Activated naive CD4-positive, alpha-beta T cell treated with anti-CD3 and anti-CD28 coated beads for 36 hours (primary cell): ENCODE measurements around the gene ACTL8. TPM values are rescaled to one million over a fixed set of nuclear protein-coding genes. Genes with fewer than 3 reads are reported as not detected.

Experiments
- CTCF ChIA-PET: fragments of 350-600 bp; sonication (Branson Sonifier 250); formaldehyde crosslinking; loops from one replicate; lab custom pipeline; 2021; ENCODE audit warnings: antibody characterized with exemption; lab: Charles Lee
- DNase-seq: peaks from one replicate; pipeline ENCODE4 v3.0.0-alpha.2; 2020
- H3K27ac Mint-ChIP-seq: one replicate; pipeline ENCODE4 v1.8.0; 2021; ENCODE audit warnings: mild to moderate bottlenecking, mixed read lengths
- H3K27me3 Mint-ChIP-seq: one replicate; pipeline ENCODE4 v1.8.0; 2021; ENCODE audit warnings: low read depth, mixed read lengths
- H3K36me3 Mint-ChIP-seq: one replicate; pipeline ENCODE4 v1.8.0; 2021; ENCODE audit warnings: low read depth, mixed read lengths
- H3K4me1 Mint-ChIP-seq: one replicate; pipeline ENCODE4 v1.8.0; 2021; ENCODE audit warnings: low read depth, mixed read lengths
- H3K4me3 Mint-ChIP-seq: one replicate; pipeline ENCODE4 v1.8.0; 2021; ENCODE audit warnings: mild to moderate bottlenecking, moderate library complexity, mixed read lengths
- H3K9me3 Mint-ChIP-seq: one replicate; pipeline ENCODE4 v1.8.0; 2021; ENCODE audit warnings: mixed read lengths
- intact Hi-C: fragments of 100-400 bp; cut with micrococcal nuclease; formaldehyde crosslinking; loops from one replicate; pipeline ENCODE4 v1.15.1; 2023
- total RNA-seq, 2 experiments: library from RNA; stranded (reverse); gene quantifications; one replicate each; pipeline ENCODE4 v1.2.3, GENCODE V29; 2021

ACTL8 gene
- total RNA-seq, 2 experiments from 2014 or later = 0.12 TPM; not detected in 1

DNA sequence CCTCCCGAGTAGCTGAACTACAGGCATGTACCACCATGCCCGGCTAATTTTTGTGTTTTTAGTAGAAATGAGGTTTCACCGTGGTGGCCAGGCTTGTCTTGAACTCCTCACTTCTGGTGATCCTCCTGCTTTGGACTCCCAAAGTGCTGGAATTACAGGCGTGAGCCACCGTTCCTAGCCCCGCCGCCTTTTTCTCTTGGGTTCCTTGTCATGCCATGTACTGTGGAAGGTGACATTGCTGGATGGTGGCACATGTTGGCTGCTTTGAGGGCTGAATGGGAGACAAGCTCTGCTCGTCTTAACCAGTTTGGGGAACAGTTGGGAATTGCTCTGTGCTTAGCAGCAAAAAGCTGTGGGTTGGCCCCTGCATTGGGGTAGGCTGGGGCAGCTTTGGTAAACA is 22.7 kb downstream of the ACTL8 start:
- Mint-ChIP-seq H3K27ac (no peak overlapping the region), H3K9me3 (no peaks in the 10 kb centered on the region), H3K4me1 (no peaks in the 10 kb centered on the region), H3K36me3 (no peaks in the 10 kb centered on the region), H3K4me3 (no peak overlapping the region), H3K27me3 (no peaks in the 10 kb centered on the region)
- intact Hi-C loops = no loop called here
- no peak for DNase-seq
- CTCF ChIA-PET = no interaction called here

DNA sequence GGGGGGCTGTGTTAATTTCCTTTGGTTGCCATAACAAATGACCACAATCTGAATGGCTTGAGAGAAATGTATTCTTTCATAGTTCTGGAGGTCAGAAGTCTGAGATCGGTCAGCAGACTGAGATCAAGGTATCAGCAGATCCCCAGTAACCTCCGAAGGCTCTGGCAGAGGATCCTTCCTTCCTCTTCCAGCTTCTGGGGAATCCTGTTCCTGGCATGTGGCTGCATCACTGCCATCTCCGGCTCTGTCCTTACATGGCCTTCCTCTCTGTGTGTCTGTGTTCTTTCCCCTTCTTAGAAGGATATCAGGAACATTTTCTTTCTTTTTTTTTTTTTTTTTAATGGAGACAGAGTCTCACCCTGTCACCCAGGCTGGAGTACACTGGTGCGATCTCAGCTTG is 25.8 kb downstream of the ACTL8 start:
- Mint-ChIP-seq H3K27me3 (peaks cover 3% of the 10 kb centered on the region), H3K36me3 (no peaks in the 10 kb centered on the region), H3K4me1 (no peaks in the 10 kb centered on the region), H3K27ac (no peak overlapping the region), H3K9me3 (no peaks in the 10 kb centered on the region), H3K4me3 (no peak overlapping the region)
- CTCF ChIA-PET = no interaction called here
- no peak for DNase-seq
- intact Hi-C loops = no loop called here

DNA sequence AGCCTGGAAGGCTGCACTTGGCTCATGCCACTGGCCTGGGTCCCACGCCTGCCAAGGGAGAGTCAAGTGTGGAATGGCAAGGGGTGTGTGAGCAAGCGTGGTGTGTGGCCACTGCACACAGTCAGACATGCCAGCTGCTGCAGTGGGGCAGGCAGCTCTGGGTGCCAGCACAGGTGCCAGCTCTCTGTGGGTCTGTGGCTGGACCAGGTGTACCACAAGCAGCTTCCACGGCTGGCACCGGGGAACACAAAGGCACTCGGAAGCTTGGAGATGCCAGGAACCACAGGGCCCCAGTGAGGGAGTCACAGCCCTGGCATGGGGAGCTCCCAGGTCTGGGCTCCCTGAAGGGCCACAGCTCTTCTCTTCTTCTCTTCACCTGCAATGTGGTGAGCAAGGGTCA is 34.8 kb downstream of the ACTL8 start:
- Mint-ChIP-seq H3K4me3 (no peak overlapping the region), H3K36me3 (no peaks in the 10 kb centered on the region), H3K4me1 (no peaks in the 10 kb centered on the region), H3K27me3 (peaks cover 9% of the 10 kb centered on the region), H3K27ac (no peak overlapping the region), H3K9me3 (no peaks in the 10 kb centered on the region)
- CTCF ChIA-PET = no interaction called here
- DNase-seq = no peak
- intact Hi-C loops = no loop called here

DNA sequence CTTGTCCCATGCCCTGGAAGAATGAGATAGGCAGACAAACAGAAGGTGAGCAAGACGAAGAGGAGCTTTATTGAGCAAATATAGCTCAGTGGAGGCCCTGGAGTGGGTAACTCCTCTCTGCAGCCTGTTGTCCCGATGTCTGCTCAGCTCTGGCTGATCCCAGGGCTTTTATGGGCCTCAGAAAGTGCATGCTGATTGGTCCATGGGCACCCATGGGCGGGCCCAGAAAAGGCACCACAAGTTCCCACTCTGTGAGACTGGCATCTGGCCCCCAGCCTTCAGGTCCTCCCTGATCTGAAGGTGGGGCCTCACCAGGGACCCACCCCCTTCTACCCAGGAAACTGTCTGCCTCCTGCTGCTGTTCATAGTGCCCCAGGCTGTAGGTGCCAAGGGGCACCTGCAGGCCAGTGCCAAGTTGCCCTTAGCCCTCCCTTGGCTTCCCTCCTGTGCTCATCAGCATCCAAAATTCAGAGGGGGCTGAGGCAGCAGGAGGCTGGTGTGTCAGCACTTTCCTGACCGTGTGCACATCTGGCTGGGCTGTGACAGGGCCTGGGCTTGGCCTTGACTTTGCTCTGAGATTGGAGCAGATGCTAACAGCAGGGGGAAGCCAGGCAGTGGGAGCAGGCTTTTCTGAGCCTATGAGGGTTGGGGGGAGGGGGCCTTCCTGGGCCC is 35.4 kb downstream of the ACTL8 start:
- no peaks in the 10 kb centered on the region for H3K4me1 Mint-ChIP-seq
- no peaks in the 10 kb centered on the region for H3K36me3 Mint-ChIP-seq
- H3K4me3 Mint-ChIP-seq = no peak overlapping the region
- intact Hi-C loops = no loop called here
- CTCF ChIA-PET = no interaction called here
- H3K27ac Mint-ChIP-seq = no peak overlapping the region
- no peak for DNase-seq
- peaks cover 9% of the 10 kb centered on the region for H3K27me3 Mint-ChIP-seq
- H3K9me3 Mint-ChIP-seq = no peaks in the 10 kb centered on the region

DNA sequence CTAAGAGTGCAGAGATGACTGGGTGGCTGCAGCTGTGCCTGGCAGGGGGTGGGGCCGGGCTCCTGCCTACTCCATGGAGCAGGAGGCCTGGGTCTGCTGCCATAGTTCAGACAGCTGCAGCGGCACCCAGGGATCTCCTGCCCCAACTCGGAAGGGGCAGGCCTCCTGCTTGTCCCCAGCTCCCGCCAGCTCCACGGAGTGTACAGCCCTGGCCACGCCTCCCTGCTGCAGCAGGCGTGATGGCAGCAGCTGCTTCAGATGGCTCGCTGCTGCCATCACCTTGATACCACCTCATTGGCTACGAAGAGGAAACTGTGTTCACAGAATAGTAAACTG is 35.9 kb downstream of the ACTL8 start:
- H3K36me3 Mint-ChIP-seq = no peaks in the 10 kb centered on the region
- intact Hi-C loops = no loop called here
- H3K4me3 Mint-ChIP-seq = no peak overlapping the region
- no peaks in the 10 kb centered on the region for H3K4me1 Mint-ChIP-seq
- DNase-seq = no peak
- no peaks in the 10 kb centered on the region for H3K9me3 Mint-ChIP-seq
- CTCF ChIA-PET = no interaction called here
- peaks cover 9% of the 10 kb centered on the region for H3K27me3 Mint-ChIP-seq
- H3K27ac Mint-ChIP-seq = no peak overlapping the region

DNA sequence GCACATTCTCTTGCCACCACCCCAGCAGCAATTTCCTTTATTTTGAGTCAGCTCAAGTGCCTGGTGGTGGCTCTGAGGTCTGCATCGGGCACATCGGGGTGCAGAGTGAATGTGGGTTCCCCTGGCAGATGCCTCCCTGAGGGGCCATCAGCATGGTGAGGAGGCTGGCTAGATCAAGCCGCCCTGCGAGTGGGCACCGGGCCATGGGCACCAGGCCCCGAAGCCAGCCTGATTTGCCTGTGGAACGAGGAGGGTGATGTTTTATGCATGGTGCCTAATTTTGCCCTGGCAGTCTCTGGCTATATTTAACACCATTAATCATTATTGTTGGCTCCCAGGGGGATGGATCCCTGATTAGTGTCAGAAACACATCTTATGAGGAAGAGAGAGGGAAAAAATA is 36.3 kb downstream of the ACTL8 start:
- Mint-ChIP-seq H3K4me1 (no peaks in the 10 kb centered on the region), H3K4me3 (no peak overlapping the region), H3K36me3 (no peaks in the 10 kb centered on the region), H3K27ac (no peak overlapping the region), H3K27me3 (peaks cover 9% of the 10 kb centered on the region), H3K9me3 (no peaks in the 10 kb centered on the region)
- CTCF ChIA-PET = no interaction called here
- no peak for DNase-seq
- intact Hi-C loops = no loop called here

DNA sequence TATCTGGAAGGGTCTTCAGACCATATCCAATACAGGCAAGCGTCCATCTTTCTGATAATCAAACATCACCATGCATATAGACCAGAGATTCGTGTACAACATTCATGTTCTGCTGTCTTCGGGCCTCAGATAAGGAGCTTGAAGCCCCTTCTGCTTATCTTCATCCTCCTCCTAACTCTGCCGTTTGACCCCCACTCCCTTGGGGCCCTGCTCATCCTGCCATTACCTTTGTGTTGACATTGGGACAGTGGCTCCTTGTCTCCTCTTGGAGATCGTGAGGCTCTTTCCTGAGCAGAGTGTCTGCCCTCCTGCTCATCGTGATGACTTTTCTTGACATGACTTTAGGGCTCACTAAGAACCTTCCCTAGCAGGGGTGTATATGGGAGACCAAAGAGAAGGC is 37.3 kb downstream of the ACTL8 start:
- no peaks in the 10 kb centered on the region for H3K9me3 Mint-ChIP-seq
- H3K27ac Mint-ChIP-seq = no peak overlapping the region
- CTCF ChIA-PET = no interaction called here
- intact Hi-C loops = no loop called here
- H3K4me1 Mint-ChIP-seq = no peaks in the 10 kb centered on the region
- no peak overlapping the region for H3K4me3 Mint-ChIP-seq
- no peak for DNase-seq
- H3K36me3 Mint-ChIP-seq = no peaks in the 10 kb centered on the region
- peaks cover 10% of the 10 kb centered on the region for H3K27me3 Mint-ChIP-seq

DNA sequence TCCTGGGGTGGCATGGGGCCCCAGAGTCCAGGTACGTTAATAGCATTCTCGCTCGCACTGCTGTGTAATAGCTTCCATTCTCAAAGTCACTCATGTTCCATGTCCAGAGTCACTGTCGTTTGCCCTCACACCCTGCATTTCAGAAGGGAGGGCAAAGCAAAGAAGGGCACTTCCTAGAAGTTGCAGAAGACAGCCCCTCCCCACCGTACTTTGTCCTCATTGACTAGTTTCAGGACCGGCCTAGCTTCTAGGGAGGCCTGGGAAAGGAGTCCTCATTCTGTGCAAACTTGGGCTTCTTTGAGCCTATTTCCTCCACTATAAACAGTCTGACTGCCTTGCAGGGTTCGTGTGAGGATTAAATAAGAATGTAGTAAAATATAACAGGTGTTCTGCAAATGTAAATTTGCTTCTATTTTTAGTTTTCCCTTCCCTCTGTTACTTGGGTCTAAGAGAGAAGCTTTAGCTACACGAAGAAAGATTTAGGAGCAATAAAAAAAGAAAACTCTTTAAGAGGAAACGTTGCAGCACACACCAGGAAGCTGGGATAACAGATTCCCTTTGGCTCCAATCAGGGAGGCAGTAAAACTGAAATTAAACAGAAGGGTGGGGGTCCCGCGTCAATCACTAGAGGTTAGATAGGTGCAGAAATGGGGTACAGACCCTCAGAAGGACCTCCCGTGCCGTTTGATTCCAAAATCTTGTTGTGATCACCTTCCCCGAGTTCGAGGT is 40.1 kb downstream of the ACTL8 start:
- Mint-ChIP-seq H3K4me1 (no peaks in the 10 kb centered on the region), H3K27me3 (peaks cover 13% of the 10 kb centered on the region), H3K27ac (no peak overlapping the region), H3K9me3 (no peaks in the 10 kb centered on the region), H3K4me3 (no peak overlapping the region), H3K36me3 (no peaks in the 10 kb centered on the region)
- CTCF ChIA-PET = no interaction called here
- no peak for DNase-seq
- intact Hi-C loops = no loop called here

DNA sequence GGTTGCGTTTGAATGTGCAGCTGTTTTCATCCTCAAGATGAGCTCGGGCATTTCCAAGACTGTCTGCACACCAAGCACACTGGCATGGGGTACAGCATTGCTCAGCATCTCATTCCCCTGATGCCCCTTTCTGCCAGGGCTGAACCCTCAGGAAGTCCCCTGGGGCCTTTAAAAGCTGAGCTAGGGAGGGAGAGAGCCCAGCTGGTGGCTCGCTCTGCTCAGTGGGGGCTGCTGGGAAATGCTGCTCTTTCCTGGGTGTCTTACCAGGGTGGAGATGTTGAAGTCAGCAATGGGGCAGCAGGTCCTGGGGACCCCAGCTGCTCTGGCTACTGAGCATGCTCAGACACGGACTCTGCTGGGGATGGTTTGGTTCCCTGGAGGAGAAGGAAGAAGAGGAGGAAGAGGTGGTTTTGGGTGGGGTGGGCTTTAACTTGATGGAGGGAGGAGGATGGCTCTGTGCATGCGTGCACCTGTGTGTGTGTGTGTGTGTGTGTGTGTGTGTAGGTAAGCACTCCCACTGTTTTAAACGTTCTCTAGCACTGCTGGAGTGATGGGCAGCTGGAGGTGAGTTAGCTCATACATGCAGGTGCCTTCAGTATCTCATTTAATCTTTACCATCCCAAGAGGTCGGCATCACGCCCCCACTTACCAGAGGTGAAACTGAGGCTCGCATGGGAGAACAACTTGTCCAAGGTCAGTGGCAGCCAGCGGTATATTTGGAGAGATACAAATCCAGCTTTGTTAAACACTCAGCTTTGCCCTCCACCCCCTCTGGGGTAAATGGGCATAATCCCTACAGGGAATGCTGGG is 40.9 kb downstream of the ACTL8 start:
- H3K27ac Mint-ChIP-seq = no peak overlapping the region
- CTCF ChIA-PET = no interaction called here
- intact Hi-C loops = no loop called here
- H3K4me3 Mint-ChIP-seq = no peak overlapping the region
- H3K36me3 Mint-ChIP-seq = no peaks in the 10 kb centered on the region
- H3K4me1 Mint-ChIP-seq = no peaks in the 10 kb centered on the region
- H3K27me3 Mint-ChIP-seq = peaks cover 13% of the 10 kb centered on the region
- no peak for DNase-seq
- H3K9me3 Mint-ChIP-seq = no peaks in the 10 kb centered on the region

DNA sequence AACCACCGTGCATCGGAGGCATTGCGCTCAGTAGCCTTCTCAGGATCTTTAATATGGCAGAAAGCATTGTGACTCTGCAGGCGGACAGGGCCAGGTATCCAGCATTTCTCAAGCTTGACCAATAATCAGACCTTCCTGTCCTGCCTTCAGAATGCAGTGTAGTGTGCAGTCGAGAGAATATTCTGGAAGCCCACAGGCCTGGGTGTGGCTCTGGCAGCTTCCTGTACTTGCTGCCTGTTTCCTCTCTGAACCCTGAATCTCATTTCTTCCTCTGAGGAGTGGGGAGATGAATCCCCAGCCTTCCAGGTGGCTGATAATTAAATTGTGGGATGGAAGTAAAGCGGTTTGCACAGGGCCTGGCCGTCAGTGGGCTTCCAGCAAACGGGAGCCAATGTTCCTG is 42.3 kb downstream of the ACTL8 start:
- H3K4me1 Mint-ChIP-seq = no peaks in the 10 kb centered on the region
- H3K27me3 Mint-ChIP-seq = peaks cover 15% of the 10 kb centered on the region
- no peaks in the 10 kb centered on the region for H3K9me3 Mint-ChIP-seq
- intact Hi-C loops = no loop called here
- no peak overlapping the region for H3K27ac Mint-ChIP-seq
- H3K36me3 Mint-ChIP-seq = no peaks in the 10 kb centered on the region
- CTCF ChIA-PET = interaction anchor here (0.7 kb wide), 1 partner anchor 8 kb away, joined by 3 read pairs; no protein-coding TSS in a partner anchor
- no peak for DNase-seq
- H3K4me3 Mint-ChIP-seq = no peak overlapping the region

DNA sequence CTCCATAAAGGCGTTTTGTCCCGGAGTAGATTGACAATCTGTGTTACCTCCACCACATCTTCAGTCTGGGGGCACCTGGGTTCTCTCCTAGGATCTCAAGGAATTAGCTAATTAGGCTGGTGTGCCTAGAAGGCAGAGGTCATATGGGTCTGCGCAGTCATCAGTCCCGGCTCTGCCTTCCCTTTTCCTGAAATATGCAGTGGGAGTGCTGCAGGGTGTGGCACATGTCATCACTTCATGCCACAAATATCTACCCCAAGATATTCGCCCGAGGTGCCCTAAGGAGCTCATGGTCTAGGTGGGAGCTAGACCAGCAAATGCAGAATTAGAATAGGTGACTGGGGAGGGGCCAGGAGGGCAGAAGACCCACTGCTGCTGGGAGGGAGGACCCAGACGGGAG is 42.9 kb downstream of the ACTL8 start:
- no peaks in the 10 kb centered on the region for H3K36me3 Mint-ChIP-seq
- no peak for DNase-seq
- intact Hi-C loops = no loop called here
- H3K9me3 Mint-ChIP-seq = no peaks in the 10 kb centered on the region
- H3K4me1 Mint-ChIP-seq = no peaks in the 10 kb centered on the region
- peaks cover 13% of the 10 kb centered on the region for H3K27me3 Mint-ChIP-seq
- no peak overlapping the region for H3K27ac Mint-ChIP-seq
- CTCF ChIA-PET = no interaction called here
- H3K4me3 Mint-ChIP-seq = no peak overlapping the region

DNA sequence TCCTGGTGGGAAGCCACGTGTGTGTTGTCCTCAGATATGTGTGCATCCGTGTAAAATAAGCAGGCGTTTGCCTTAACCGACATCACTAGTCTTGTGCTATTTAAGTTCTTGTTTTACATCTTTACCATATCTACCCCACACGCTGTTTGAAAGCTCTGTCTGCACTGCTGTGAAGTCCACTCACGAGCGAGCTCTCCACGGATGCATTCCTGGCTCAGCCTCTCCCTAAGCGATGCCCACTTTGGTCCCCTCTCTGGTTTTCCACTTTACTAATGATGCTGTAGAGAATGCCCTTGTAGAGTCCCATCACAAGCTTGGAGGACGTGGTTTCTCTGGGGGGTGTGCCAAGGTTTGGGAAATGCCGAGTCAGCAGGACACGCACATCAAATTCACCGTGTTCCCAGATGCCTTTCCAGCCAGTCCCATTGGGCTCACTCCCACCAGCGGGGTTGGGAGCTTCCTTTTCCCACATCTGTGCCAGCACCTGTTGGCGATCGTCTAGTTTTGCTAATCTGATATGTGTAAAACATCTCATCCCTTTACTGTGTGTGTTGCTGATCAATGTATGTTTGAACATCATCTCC is 43.8 kb downstream of the ACTL8 start:
- no peaks in the 10 kb centered on the region for H3K36me3 Mint-ChIP-seq
- H3K4me3 Mint-ChIP-seq = no peak overlapping the region
- CTCF ChIA-PET = no interaction called here
- no peak for DNase-seq
- intact Hi-C loops = no loop called here
- H3K4me1 Mint-ChIP-seq = no peaks in the 10 kb centered on the region
- H3K27me3 Mint-ChIP-seq = peaks cover 9% of the 10 kb centered on the region
- no peaks in the 10 kb centered on the region for H3K9me3 Mint-ChIP-seq
- H3K27ac Mint-ChIP-seq = no peak overlapping the region
